ENCODE measurements around the gene MAL.

Gene MAL

DNA sequence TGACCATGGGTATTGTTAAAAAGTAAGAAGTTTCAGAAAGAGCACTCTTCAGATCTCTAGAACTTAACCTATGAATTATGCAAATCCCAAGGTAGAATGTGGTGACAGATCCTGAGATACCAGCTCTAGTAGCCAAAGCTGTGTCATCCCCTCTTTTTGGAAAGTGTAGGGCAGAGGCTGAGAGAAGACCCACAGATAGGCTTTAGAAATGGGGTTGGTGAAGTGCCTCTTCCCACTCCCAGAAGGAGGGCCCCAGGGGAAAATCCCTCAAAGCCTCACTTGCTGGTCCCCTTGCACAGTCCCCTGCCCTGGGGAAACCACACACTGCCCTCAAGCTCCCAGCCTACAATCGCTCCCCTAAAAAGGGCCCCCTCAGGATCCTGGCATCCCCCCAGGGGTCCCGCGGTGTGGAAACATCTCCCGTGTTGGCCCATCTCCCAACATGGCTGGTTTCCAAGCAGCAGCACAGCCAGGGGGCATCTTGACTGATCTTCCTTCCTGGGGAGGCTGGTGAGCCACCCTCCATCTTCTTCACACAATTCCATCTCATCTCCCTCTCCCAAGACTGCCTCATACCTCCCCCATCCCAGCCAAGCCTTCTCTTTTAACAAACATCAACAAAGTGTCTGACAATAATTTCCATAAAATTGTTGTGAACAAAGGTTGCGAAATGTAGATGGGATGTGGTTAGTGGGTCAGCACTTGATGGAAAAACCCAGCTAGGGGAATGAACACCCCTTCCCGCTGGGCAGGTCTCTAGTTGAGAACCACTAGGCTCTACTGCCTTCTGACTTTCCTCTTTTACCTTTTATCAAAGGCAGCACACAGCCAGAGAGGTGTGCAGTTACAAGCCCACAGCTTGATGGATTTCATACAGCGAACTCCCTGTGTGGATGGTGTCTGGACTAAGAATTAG is 25.1 kb downstream of the MAL start:
- no peak for DNase-seq

DNA sequence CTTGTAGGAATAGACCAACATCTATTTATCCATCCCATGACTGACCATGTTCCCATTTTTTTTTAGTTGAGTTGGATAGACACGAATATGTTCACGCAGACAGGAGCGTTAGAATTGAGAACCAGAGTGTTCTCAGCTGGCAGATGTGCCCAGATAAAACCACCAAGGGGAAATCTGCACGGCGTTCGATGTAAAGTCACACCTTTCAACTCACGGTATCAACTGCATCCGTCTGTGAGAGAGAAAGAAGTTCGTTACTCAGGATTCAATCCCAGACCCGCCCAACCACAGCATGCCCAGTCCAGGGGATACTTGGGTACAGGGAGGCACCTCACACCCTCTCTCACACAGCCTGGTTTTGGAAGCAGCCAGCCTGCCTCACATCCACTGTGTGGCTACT is 26.1 kb downstream of the MAL start:
- no peak for DNase-seq

DNA sequence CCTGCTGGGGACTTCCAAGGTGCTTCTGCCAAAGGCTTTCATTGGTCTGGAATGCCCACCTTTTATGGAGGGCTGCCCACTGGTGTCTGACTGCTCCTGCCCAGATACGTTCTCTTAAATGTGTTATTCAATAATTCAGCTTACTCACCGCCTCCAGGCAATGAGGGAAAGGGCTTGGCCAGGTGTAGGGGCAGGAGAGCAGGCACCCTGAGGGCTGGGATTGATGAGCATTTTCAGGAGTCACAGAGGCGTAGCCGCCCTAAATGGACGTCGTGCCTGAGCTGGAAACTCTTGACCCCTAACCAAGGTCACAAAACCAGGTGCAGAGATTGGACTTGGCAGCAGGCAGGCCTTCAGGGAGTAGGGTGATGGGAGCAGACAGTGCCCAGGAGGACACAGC is 26.8 kb downstream of the MAL start:
- DNase-seq, result no peak

GRCh38 chr2:95052804-95053479 is 27.4 kb downstream of the MAL start:
- DNase-seq, result no peak

DNA sequence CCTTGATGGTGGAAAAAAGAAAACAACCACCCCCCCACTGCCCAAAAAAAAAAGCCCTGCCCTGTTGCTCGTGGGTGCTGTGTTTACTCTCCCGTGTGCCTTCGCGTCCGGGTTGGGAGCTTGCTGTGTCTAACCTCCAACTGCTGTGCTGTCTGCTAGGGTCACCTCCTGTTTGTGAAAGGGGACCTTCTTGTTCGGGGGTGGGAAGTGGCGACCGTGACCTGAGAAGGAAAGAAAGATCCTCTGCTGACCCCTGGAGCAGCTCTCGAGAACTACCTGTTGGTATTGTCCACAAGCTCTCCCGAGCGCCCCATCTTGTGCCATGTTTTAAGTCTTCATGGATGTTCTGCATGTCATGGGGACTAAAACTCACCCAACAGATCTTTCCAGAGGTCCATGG is 28.0 kb downstream of the MAL start:
- no peak for DNase-seq

GRCh38 chr2:95054016-95054415 is 28.5 kb downstream of the MAL start:
- no peak for DNase-seq

DNA sequence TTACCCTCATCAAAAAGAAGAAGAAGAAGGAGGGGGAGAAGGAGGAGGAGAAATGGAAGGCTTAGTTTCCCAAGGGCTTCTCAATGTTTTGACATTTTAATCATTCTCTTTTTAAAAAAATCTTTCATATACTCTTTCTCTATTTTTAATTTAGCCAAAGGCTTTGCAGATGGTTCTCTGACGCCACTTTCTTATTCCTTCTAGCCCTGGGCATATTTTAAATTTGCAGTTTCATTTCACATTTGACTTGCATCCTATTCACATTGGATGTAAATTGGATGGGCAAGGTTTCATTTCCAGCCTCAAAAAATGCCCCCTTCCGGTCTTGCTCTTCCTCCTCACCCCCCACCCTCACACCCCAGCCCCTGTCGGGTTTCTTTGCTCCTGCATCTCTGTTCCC is 29.8 kb downstream of the MAL start:
- no peak for DNase-seq

GRCh38 chr2:95056044-95056443 is 30.5 kb downstream of the MAL start:
- no peak for DNase-seq

DNA sequence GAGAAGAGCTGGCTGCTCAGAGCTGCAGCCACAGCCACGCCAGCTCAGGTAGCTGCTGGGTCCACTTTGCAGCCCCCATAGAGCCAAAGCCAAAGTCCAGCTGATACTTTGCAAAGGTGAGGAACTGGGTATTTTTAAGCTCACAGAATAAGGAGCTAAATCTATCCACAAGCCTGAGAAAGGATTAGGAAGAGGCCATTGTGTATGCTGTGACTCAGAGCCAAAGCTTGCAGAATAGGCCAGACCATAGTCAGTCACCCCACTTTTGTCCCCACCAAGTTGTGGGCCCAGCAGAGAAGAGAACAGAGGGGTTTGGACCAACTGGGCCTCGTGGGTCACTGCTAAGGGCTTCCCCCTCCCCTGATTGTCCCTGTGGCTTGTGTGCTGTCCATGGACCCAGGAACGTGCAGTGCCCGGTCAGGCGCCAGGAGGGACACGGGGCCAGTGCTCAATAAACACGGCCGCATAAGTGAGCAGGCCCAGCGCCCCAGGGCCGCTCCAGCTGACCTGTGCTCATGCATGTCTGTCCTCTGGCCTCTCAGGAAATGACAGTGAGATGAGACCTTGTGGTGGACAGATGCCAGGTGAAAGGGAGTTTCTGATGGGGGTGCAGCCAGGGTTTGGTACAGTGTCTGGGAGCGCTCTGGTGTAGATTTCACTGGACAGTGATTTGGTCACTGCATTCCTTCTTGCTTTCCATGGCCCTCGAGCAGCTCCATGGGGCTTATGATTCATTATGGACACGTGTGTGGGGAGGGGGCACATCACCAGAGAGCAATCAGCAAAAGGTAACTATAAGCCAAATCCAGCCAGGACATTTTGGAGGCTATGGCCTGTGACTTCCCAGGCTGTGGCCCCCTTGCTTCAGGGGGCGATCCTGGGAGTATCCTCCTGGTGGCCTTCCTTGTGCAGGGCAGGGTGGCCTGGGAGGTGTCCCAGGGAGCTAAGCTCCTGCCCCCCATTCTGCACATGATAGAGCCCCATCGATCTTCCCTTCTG is 31.3 kb downstream of the MAL start:
- DNase-seq, result no peak

GRCh38 chr2:95057535-95058370 is 32.2 kb downstream of the MAL start:
- no peak for DNase-seq

GRCh38 chr2:95058466-95058988 is 33.0 kb downstream of the MAL start:
- DNase-seq, result no peak

GRCh38 chr2:95058989-95059641 is 33.6 kb downstream of the MAL start:
- no peak for DNase-seq

DNA sequence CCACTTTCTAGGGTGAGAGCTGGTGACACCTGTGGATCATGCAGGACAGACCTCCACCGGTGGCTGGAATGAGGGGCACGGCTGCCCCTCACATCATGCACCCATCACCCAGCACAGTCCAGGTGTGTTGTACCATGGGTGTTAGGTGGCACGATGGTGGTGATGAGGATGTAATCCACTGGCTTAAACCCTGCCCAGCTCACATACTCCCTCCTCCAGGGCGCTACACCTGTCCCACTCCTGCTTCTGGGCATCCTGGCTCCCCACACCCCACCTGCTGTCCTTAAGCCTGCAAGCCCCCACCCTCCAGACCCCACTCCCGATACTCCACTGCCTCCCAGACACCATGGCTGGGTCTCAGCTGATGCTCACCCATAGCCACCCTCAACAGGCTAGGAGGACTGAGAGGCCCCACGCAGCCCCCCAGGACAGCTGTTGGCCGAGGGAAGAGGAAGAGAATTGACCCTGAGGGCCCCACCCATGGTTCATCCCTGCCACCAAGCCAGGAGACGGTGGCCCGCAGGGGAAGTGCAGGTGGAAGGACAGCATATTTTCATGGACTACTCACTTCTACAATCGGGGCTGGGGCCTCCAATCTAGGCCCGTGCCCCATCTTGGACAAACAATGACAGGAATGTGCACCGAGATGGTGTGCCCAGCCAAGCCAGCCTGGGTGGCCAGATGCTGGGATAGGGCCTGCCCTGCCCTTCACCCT is 34.3 kb downstream of the MAL start:
- DNase-seq, result no peak

GRCh38 chr2:95060446-95061118 is 35.1 kb downstream of the MAL start:
- no peak for DNase-seq

GRCh38 chr2:95061119-95061512 is 35.6 kb downstream of the MAL start:
- no peak for DNase-seq

DNA sequence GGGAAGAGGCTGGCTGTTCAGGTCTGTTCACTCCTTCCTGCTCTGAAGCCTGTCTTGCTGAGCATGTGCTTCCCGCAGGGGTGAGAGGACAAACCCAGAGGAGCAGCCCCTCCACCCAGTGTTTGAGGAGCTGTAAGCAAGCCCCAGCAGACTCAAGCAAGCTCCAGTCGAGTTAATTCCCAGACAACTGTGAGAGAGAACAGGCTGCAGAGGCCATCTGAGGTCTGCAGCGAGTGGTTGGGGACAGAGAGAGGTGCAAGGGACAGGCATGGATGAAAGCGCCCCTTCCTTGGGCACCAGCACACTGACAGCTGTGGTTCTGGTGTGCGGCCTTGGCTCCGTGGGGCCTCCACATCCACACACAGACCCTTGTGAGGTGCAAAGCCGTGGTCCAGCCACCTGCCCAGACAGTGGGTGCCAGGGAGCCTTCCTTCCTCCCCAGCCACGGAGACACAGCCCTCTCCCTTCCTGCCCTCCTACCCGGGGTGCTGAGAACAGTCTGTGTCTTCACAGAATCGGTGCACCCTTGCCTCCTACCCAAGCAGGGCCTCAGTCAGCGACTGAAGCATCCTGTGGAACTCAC is 36.2 kb downstream of the MAL start:
- DNase-seq, result no peak

DNA sequence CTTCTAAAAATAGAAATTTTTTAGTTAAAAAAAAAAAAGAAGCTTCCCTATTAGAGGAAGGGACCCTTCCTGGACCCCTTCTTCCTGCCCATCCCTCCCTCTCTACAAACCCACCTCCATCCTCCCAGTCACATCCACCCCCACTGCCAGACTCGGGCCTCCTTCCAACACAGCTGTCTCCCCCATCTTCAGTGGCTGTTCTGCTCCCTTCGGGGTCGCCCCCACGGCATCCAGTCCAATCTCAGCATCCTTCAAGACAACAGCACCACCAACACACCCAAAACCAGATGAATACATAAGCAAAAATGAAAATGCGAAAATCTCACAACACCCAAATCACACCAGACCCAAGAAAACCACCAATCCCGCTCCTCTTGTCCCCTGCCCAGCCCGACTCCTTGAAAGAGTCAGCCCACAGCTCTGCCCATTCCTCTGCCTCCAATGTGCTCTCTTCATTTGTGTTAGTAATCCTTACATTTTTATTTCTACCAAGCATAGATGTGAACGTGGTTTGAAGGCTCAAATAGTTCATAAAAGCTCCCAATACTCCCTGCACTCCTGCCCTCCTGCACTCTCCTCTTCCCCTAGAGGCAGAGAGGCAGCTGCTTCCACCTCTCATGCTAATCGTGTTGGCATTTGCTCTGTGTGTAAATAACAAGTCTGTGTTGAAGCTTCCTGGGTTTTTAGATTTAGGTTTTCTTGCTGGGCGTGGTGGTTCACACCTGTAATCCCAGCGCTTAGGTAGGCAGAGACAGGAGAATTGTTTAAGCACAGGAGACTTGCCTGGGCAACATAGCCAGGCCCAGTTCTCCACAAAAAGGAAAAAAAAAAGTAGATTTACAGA is 37.0 kb downstream of the MAL start:
- DNase-seq, result no peak

DNA sequence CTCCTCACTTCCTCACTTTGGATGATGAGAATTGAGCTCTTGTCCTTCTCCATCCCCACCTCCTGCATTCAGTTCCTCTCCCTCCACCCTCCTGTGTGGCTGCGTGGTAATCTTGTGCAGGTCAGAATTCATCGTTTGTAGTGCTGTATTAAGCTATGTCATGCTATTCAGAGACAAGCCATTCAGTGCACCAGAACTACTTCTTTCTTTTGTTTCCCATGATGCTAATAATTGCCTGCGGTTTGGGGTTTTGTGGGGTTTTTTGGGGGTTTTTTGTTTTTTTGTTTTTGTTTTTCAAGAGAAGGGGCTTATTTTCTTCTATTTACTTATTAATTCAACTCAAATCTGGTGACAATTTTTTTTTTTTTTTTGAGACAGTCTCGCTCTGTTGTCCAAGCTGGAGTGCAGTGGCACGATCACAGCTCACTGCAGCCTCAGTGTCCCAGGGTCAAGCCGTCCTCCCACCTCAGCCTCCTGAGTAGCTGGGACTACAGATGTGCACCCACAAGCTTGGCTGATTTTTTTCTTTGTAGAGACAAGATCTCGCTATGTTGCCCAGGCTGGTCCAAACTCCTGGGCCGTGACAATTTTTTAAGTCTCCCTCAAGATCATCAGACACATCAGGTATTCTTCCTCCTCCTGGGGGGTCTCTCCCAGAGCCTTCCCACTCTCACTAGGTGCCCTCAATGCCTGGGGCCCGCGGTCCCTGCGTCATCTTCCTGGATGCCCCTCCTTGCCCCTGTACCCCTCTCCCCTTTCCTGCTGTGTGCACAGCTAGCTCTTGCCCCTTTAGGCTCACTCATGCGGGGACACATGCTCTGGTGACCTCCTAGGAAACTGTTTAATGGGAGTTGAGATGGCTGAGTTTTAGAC is 37.8 kb downstream of the MAL start:
- DNase-seq, result no peak
